MCF 10A (cell line): Measurements from ENCODE around the gene SASH3. TPM values are rescaled to one million over a fixed set of nuclear protein-coding genes. Genes with fewer than 3 reads are reported as not detected.

Experiments used
- BruUV-seq: library from RNA; stranded (reverse); fragments of 400-500 nt; replicated peaks from 2 replicates; lab custom pipeline; 2021; lab: Mats Ljungman, UMichigan
- CTCF ChIA-PET: fragments of 300-600 bp; sonication (Branson Sonifier 250); formaldehyde crosslinking; extraction: SDS; loops from one replicate; lab custom pipeline; 2021; ENCODE audit warnings: antibody characterized with exemption, inconsistent platforms; lab: Yijun Ruan, JAX
- POLR2A ChIA-PET: fragments of 300-600, 350-650 bp; sonication (Branson Sonifier 250); formaldehyde crosslinking; extraction: SDS; loops from one replicate; lab custom pipeline; 2020; ENCODE audit warnings: antibody characterized with exemption, inconsistent platforms; lab: Yijun Ruan, JAX
- DNase-seq: peaks from one replicate; pipeline ENCODE4 v3.0.0-alpha.2; 2018; ENCODE audit not compliant: unreplicated experiment
- H3K27ac Mint-ChIP-seq: one replicate; pipeline ENCODE4 v1.8.0; 2022; ENCODE audit warnings: mild to moderate bottlenecking, low read depth, mixed read lengths; ENCODE audit not compliant: unreplicated experiment
- H3K27me3 Mint-ChIP-seq: one replicate; pipeline ENCODE4 v1.8.0; 2022; ENCODE audit warnings: mixed read lengths; ENCODE audit not compliant: insufficient read depth, unreplicated experiment
- H3K36me3 Mint-ChIP-seq: one replicate; pipeline ENCODE4 v1.8.0; 2022; ENCODE audit warnings: mild to moderate bottlenecking, moderate library complexity, mixed read lengths; ENCODE audit not compliant: insufficient read depth, unreplicated experiment
- H3K4me1 Mint-ChIP-seq: one replicate; pipeline ENCODE4 v1.8.0; 2022; ENCODE audit warnings: mixed read lengths; ENCODE audit not compliant: insufficient read depth, unreplicated experiment
- H3K4me3 Mint-ChIP-seq: one replicate; pipeline ENCODE4 v1.8.0; 2022; ENCODE audit warnings: mild to moderate bottlenecking, moderate library complexity, mixed read lengths; ENCODE audit not compliant: unreplicated experiment
- H3K9me3 Mint-ChIP-seq: one replicate; pipeline ENCODE4 v1.8.0; 2022; ENCODE audit warnings: mixed read lengths; ENCODE audit not compliant: unreplicated experiment
- CTCF ChIP-seq: fragments of 200-600 bp; IDR thresholded peaks from one replicate; pipeline ENCODE4 v1.8.0; 2022; ENCODE audit warnings: antibody characterized with exemption, mild to moderate bottlenecking; ENCODE audit not compliant: unreplicated experiment
- intact Hi-C: fragments of 100-400 bp; cut with micrococcal nuclease; formaldehyde crosslinking; loops from 2 replicates; pipeline ENCODE4 v1.14.1; 2022
- total RNA-seq: library from RNA; stranded (reverse); gene quantifications from 2 replicates; pipeline ENCODE4 v1.2.3, GENCODE V29; 2022

SASH3 gene
- total RNA-seq, 1 experiment from 2014 or later = not detected

GRCh38 chrX:129759576-129760061, 20.1 kb upstream of the SASH3 start:
- Mint-ChIP-seq H3K27ac (no peak overlapping the region), H3K27me3 (peaks cover 4% of the 10 kb centered on the region), H3K36me3 (no peaks in the 10 kb centered on the region), H3K9me3 (no peaks in the 10 kb centered on the region), H3K4me1 (no peaks in the 10 kb centered on the region), H3K4me3 (no peak overlapping the region)
- intact Hi-C loops = no loop called here
- peak; percentile 23 for DNase-seq
- ChIA-PET POLR2A (interaction anchor here (0.6 kb wide), 1 partner anchor 20 kb away, joined by 4 read pairs; no protein-coding TSS in a partner anchor), CTCF (interaction anchor here (0.6 to 0.8 kb wide), 2 partner anchors 23 to 122 kb away, joined by 3 to 4 read pairs; no protein-coding TSS in a partner anchor)
- no TSS peak for BruUV-seq
- no peak for TF ChIP-seq CTCF

- DNase-seq = no peak
- no peaks in the 10 kb centered on the region for H3K9me3 Mint-ChIP-seq
- H3K27me3 Mint-ChIP-seq = no peaks in the 10 kb centered on the region
- no peaks in the 10 kb centered on the region for H3K36me3 Mint-ChIP-seq
- CTCF ChIA-PET = interaction anchor here (0.6 to 0.8 kb wide), 2 partner anchors 24 to 123 kb away, joined by 3 to 4 read pairs; no protein-coding TSS in a partner anchor
- POLR2A ChIA-PET = no interaction called here
- BruUV-seq = no TSS peak
- no peaks in the 10 kb centered on the region for H3K4me1 Mint-ChIP-seq
- no peak overlapping the region for H3K27ac Mint-ChIP-seq
- H3K4me3 Mint-ChIP-seq = no peak overlapping the region
- TF ChIP-seq CTCF = no peak
- intact Hi-C loops = no loop called here
Measured at GRCh38 chrX:129760155-129760554, 19.6 kb upstream of the SASH3 start.

GRCh38 chrX:129760981-129761380, 18.8 kb upstream of the SASH3 start:
- BruUV-seq = no TSS peak
- no peaks in the 10 kb centered on the region for H3K9me3 Mint-ChIP-seq
- TF ChIP-seq CTCF = no peak
- no peak for DNase-seq
- CTCF ChIA-PET = no interaction called here
- POLR2A ChIA-PET = no interaction called here
- no peaks in the 10 kb centered on the region for H3K4me1 Mint-ChIP-seq
- H3K27me3 Mint-ChIP-seq = peaks cover 1% of the 10 kb centered on the region
- intact Hi-C loops = no loop called here
- no peak overlapping the region for H3K27ac Mint-ChIP-seq
- no peaks in the 10 kb centered on the region for H3K36me3 Mint-ChIP-seq
- H3K4me3 Mint-ChIP-seq = no peak overlapping the region

GRCh38 chrX:129761596-129761995, 18.2 kb upstream of the SASH3 start:
- Mint-ChIP-seq H3K4me1 (no peaks in the 10 kb centered on the region), H3K27ac (no peak overlapping the region), H3K27me3 (peaks cover 8% of the 10 kb centered on the region), H3K36me3 (no peaks in the 10 kb centered on the region), H3K4me3 (no peak overlapping the region), H3K9me3 (no peaks in the 10 kb centered on the region)
- intact Hi-C loops = no loop called here
- DNase-seq = no peak
- ChIA-PET POLR2A (no interaction called here), CTCF (interaction anchor here (0.6 kb wide), 1 partner anchor 8 kb away, joined by 4 read pairs; no protein-coding TSS in a partner anchor)
- no TSS peak for BruUV-seq
- TF ChIP-seq CTCF = no peak
